Measurements from ENCODE around the gene DCAF6. TPM values are rescaled to one million over a fixed set of nuclear protein-coding genes. Genes with fewer than 3 reads are reported as not detected.

The DCAF6 gene
- polyA plus RNA-seq, 2 donors: 17.7 to 18.0 TPM

DNA sequence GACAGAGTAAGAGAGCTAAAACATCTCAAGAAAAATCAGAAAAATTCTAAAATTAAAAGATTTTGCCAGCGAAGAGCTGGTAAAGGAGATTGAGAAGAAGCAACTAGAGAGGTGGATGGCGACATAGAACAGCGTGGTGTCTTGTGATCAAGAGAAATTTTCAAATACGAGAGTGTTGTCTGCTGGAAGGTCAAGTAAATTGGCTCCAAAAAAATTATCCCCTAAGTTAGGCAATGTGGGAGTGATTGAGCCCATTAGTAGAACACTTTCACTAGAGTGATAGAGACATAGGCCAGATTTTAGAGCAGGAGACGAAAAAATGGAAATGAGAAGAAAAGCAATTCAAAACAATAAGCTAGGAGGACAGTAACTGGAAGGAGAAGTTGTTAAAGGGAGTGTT is 94.7 kb downstream of the DCAF6 start:
- Histone ChIP-seq H3K4me3 (ENCODE audit: low read depth in 1 of 2, low read length in 2 of 2) (no peak overlapping the region), H3K9me3 (ENCODE audit: control insufficient read depth in 2 of 2, insufficient read depth in 1 of 2, low read depth in 1 of 2, low read length in 1 of 2) (no peaks in the 10 kb centered on the region), H3K36me3 (ENCODE audit: control insufficient read depth in 2 of 2, insufficient read depth in 2 of 2, low read length in 1 of 2) (no peaks in the 10 kb centered on the region), H3K27me3 (ENCODE audit: control insufficient read depth in 1 of 2, insufficient read depth in 2 of 2, low read length in 2 of 2) (no peaks in the 10 kb centered on the region), H3K4me1 (ENCODE audit: control insufficient read depth in 2 of 2, insufficient read depth in 2 of 2, low read length in 1 of 2) (no peaks in the 10 kb centered on the region), H3K27ac (ENCODE audit: low read depth in 2 of 2, low read length in 1 of 2) (no peak overlapping the region)
- 96% methylated on average over 5 of the region's 5 CpGs for WGBS, 2 donors

DNA sequence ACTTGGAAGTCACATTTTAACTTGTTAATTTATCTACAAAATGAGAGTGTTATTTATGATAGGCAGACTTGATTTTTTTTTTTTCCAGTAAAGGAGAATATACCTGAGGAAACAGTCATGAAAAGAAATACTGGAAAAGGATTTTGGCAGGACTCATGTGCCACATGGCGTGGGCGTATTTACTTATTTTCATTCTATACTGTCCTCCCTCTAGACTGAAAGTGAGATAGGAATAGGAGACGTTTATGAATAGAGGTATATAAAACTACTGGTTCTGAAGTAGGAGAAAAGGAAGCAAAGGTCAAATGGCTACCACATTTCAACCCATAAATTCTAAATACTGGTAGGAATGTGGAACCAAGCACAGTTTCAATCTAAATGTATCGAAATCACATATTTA is 95.1 kb downstream of the DCAF6 start:
- H3K9me3 ChIP-seq (ENCODE audit: control insufficient read depth in 2 of 2, insufficient read depth in 1 of 2, low read depth in 1 of 2, low read length in 1 of 2): no peaks in the 10 kb centered on the region
- WGBS, 2 donors: 84 to 88% methylated on average over 4 of the region's 4 CpGs

GRCh38 chr1:168032029-168032428 is 95.5 kb downstream of the DCAF6 start:
- 79 to 85% methylated on average over 1 of the region's 1 CpG for WGBS, 2 donors
- no peak overlapping the region for H3K27ac ChIP-seq (ENCODE audit: low read depth in 2 of 2, low read length in 1 of 2)
- no peak overlapping the region for H3K4me3 ChIP-seq (ENCODE audit: low read depth in 1 of 2, low read length in 2 of 2)
- no peaks in the 10 kb centered on the region for H3K9me3 ChIP-seq (ENCODE audit: control insufficient read depth in 2 of 2, insufficient read depth in 1 of 2, low read depth in 1 of 2, low read length in 1 of 2)
- H3K36me3 ChIP-seq (ENCODE audit: control insufficient read depth in 2 of 2, insufficient read depth in 2 of 2, low read length in 1 of 2): no peaks in the 10 kb centered on the region
- no peaks in the 10 kb centered on the region for H3K4me1 ChIP-seq (ENCODE audit: control insufficient read depth in 2 of 2, insufficient read depth in 2 of 2, low read length in 1 of 2)
- H3K27me3 ChIP-seq (ENCODE audit: control insufficient read depth in 1 of 2, insufficient read depth in 2 of 2, low read length in 2 of 2): no peaks in the 10 kb centered on the region

More for the DNA sequence above, 95.1 kb downstream of the DCAF6 start:
- no peak overlapping the region for H3K4me3 ChIP-seq (ENCODE audit: low read depth in 1 of 2, low read length in 2 of 2)
- no peaks in the 10 kb centered on the region for H3K36me3 ChIP-seq (ENCODE audit: control insufficient read depth in 2 of 2, insufficient read depth in 2 of 2, low read length in 1 of 2)
- H3K4me1 ChIP-seq (ENCODE audit: control insufficient read depth in 2 of 2, insufficient read depth in 2 of 2, low read length in 1 of 2): no peaks in the 10 kb centered on the region
- H3K27me3 ChIP-seq (ENCODE audit: control insufficient read depth in 1 of 2, insufficient read depth in 2 of 2, low read length in 2 of 2): no peaks in the 10 kb centered on the region
- no peak overlapping the region for H3K27ac ChIP-seq (ENCODE audit: low read depth in 2 of 2, low read length in 1 of 2)

DNA sequence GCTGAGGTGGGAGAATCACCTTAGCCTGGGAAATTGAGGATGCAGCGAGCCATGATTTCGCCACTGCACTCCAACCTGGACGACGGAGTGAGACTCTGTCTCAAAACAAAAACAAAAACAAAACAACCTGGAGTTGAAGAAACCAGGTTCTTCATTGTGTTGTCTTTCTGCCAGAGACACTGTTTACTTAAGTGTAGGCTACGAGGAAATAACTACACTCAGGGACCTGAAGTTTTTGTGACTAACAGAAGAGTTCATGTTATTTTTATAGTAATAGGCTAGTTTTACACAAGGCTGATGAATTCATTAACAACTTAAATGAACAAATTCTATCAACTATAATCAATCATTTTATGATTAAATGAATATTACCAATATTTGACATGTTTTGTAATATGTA is 98.9 kb downstream of the DCAF6 start:
- Histone ChIP-seq H3K27me3 (ENCODE audit: control insufficient read depth in 1 of 2, insufficient read depth in 2 of 2, low read length in 2 of 2) (no peaks in the 10 kb centered on the region), H3K36me3 (ENCODE audit: control insufficient read depth in 2 of 2, insufficient read depth in 2 of 2, low read length in 1 of 2) (no peaks in the 10 kb centered on the region), H3K9me3 (ENCODE audit: control insufficient read depth in 2 of 2, insufficient read depth in 1 of 2, low read depth in 1 of 2, low read length in 1 of 2) (no peaks in the 10 kb centered on the region), H3K4me3 (ENCODE audit: low read depth in 1 of 2, low read length in 2 of 2) (no peak overlapping the region), H3K4me1 (ENCODE audit: control insufficient read depth in 2 of 2, insufficient read depth in 2 of 2, low read length in 1 of 2) (no peaks in the 10 kb centered on the region), H3K27ac (ENCODE audit: low read depth in 2 of 2, low read length in 1 of 2) (no peak overlapping the region)
- 91% methylated on average over 5 of the region's 5 CpGs for WGBS, 2 donors

- H3K9me3 ChIP-seq (ENCODE audit: control insufficient read depth in 2 of 2, insufficient read depth in 1 of 2, low read depth in 1 of 2, low read length in 1 of 2): no peaks in the 10 kb centered on the region
- no peak overlapping the region for H3K27ac ChIP-seq (ENCODE audit: low read depth in 2 of 2, low read length in 1 of 2)
- no peak overlapping the region for H3K4me3 ChIP-seq (ENCODE audit: low read depth in 1 of 2, low read length in 2 of 2)
- no peaks in the 10 kb centered on the region for H3K4me1 ChIP-seq (ENCODE audit: control insufficient read depth in 2 of 2, insufficient read depth in 2 of 2, low read length in 1 of 2)
- whole genome bisulfite sequencing, 2 donors: 97 to 98% methylated on average over 2 of the region's 2 CpGs
- peaks cover 0 to 2% of the 10 kb centered on the region in 2 donors for H3K36me3 ChIP-seq (ENCODE audit: control insufficient read depth in 2 of 2, insufficient read depth in 2 of 2, low read length in 1 of 2)
- no peaks in the 10 kb centered on the region for H3K27me3 ChIP-seq (ENCODE audit: control insufficient read depth in 1 of 2, insufficient read depth in 2 of 2, low read length in 2 of 2)
Observed at GRCh38 chr1:168042362-168042761, 105.9 kb downstream of the DCAF6 start.

GRCh38 chr1:168045311-168045710 is 108.8 kb downstream of the DCAF6 start:
- Histone ChIP-seq H3K4me1 (ENCODE audit: control insufficient read depth in 2 of 2, insufficient read depth in 2 of 2, low read length in 1 of 2) (no peaks in the 10 kb centered on the region), H3K36me3 (ENCODE audit: control insufficient read depth in 2 of 2, insufficient read depth in 2 of 2, low read length in 1 of 2) (peaks cover 0 to 2% of the 10 kb centered on the region in 2 donors), H3K9me3 (ENCODE audit: control insufficient read depth in 2 of 2, insufficient read depth in 1 of 2, low read depth in 1 of 2, low read length in 1 of 2) (no peaks in the 10 kb centered on the region), H3K27ac (ENCODE audit: low read depth in 2 of 2, low read length in 1 of 2) (no peak overlapping the region), H3K4me3 (ENCODE audit: low read depth in 1 of 2, low read length in 2 of 2) (no peak overlapping the region), H3K27me3 (ENCODE audit: control insufficient read depth in 1 of 2, insufficient read depth in 2 of 2, low read length in 2 of 2) (no peaks in the 10 kb centered on the region)
- WGBS, 2 donors: 93 to 94% methylated on average over 1 of the region's 1 CpG

DNA sequence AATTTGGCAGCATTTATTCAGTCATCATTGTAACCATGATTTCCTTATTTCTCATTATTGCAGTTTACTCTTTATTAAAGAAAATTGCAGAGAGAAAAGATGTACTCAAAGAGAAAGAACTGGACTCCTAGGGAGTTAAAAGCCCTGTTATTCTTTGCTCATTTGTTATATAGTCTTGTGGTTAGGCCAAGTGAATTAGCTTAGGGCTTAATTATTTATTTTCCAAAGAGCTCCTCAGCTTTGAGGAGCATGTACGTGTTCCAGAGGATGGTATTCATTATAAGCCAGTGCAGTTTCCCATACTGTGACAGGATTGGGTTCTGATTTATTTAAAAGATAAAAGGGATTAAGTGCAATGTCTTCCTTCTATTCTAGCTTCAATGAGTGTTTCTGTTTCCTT is 113.8 kb downstream of the DCAF6 start:
- H3K9me3 ChIP-seq (ENCODE audit: control insufficient read depth in 2 of 2, insufficient read depth in 1 of 2, low read depth in 1 of 2, low read length in 1 of 2): no peaks in the 10 kb centered on the region

DNA sequence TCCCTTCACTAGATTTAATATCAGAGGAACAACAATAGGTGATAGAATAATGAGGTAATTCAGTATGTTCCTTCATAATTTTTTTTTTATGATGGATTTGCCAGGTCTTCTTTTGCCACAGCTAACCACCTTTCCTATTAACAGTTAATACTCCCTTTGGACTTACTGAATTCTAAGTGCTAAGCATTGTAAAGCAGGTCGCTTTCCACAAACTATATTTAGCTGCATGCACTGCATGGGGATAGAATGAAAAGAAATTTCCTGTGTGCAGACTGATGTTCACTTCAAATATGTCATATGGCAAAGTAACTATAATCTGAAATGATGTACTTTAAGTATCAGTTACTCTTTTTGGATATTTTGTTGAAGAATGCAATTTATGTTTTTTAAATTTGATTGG is 114.4 kb downstream of the DCAF6 start:
- H3K36me3 ChIP-seq (ENCODE audit: control insufficient read depth in 2 of 2, insufficient read depth in 2 of 2, low read length in 1 of 2): peaks cover 0 to 2% of the 10 kb centered on the region in 2 donors
- 77% methylated on average over 1 of the region's 1 CpG for WGBS, 2 donors

More for the DNA sequence above, 113.8 kb downstream of the DCAF6 start:
- H3K27me3 ChIP-seq (ENCODE audit: control insufficient read depth in 1 of 2, insufficient read depth in 2 of 2, low read length in 2 of 2): no peaks in the 10 kb centered on the region
- no peak overlapping the region for H3K27ac ChIP-seq (ENCODE audit: low read depth in 2 of 2, low read length in 1 of 2)
- peaks cover 0 to 2% of the 10 kb centered on the region in 2 donors for H3K36me3 ChIP-seq (ENCODE audit: control insufficient read depth in 2 of 2, insufficient read depth in 2 of 2, low read length in 1 of 2)
- 65 to 83% methylated on average over 1 of the region's 1 CpG for WGBS, 2 donors
- H3K4me1 ChIP-seq (ENCODE audit: control insufficient read depth in 2 of 2, insufficient read depth in 2 of 2, low read length in 1 of 2): no peaks in the 10 kb centered on the region
- no peak overlapping the region for H3K4me3 ChIP-seq (ENCODE audit: low read depth in 1 of 2, low read length in 2 of 2)

DNA sequence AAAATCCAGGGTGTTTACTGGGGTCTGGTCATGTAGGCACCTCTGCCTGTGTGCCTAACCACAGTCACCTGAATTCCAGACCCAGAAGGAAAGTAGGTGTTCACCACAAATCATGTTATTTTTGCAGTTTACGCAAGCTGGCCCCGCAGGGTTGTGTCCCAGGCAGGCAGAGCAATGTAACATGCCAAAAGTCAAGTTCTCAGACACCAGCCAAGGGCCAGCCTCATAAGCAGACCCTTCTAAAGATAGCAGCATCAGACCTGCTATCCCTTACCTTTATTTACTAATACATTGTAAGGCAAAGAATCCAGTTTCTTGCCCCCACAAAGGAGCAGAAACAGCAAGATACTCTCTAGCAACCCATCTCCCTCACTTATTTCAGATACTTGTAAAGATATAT is 117.2 kb downstream of the DCAF6 start:
- Histone ChIP-seq H3K4me1 (ENCODE audit: control insufficient read depth in 2 of 2, insufficient read depth in 2 of 2, low read length in 1 of 2) (no peaks in the 10 kb centered on the region), H3K4me3 (ENCODE audit: low read depth in 1 of 2, low read length in 2 of 2) (no peak overlapping the region), H3K27me3 (ENCODE audit: control insufficient read depth in 1 of 2, insufficient read depth in 2 of 2, low read length in 2 of 2) (no peaks in the 10 kb centered on the region), H3K9me3 (ENCODE audit: control insufficient read depth in 2 of 2, insufficient read depth in 1 of 2, low read depth in 1 of 2, low read length in 1 of 2) (no peaks in the 10 kb centered on the region), H3K36me3 (ENCODE audit: control insufficient read depth in 2 of 2, insufficient read depth in 2 of 2, low read length in 1 of 2) (peaks cover 0 to 2% of the 10 kb centered on the region in 2 donors), H3K27ac (ENCODE audit: low read depth in 2 of 2, low read length in 1 of 2) (no peak overlapping the region)
- WGBS, 2 donors: 92 to 93% methylated on average over 2 of the region's 2 CpGs

More for the DNA sequence above, 114.4 kb downstream of the DCAF6 start:
- Histone ChIP-seq H3K4me1 (ENCODE audit: control insufficient read depth in 2 of 2, insufficient read depth in 2 of 2, low read length in 1 of 2) (no peaks in the 10 kb centered on the region), H3K4me3 (ENCODE audit: low read depth in 1 of 2, low read length in 2 of 2) (no peak overlapping the region), H3K27me3 (ENCODE audit: control insufficient read depth in 1 of 2, insufficient read depth in 2 of 2, low read length in 2 of 2) (no peaks in the 10 kb centered on the region), H3K27ac (ENCODE audit: low read depth in 2 of 2, low read length in 1 of 2) (no peak overlapping the region), H3K9me3 (ENCODE audit: control insufficient read depth in 2 of 2, insufficient read depth in 1 of 2, low read depth in 1 of 2, low read length in 1 of 2) (no peaks in the 10 kb centered on the region)

DNA sequence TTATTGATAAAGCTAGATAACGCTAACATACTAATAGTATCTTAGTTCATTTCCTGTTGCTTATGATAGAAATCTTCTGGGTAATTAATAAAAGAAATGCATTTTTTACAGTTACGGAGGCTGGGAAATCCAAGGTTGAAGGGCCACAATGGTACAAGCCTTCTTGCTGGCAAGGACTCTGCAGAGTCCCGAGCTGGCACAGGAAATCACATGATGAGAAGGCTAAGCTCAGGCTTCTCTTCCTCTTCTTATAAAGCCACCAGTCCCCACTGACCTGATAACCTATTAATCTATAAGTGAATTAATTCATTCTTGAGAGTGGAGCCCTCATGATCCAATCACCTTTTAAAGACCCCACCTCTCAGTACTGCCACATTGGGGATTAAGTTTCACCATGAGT is 117.6 kb downstream of the DCAF6 start:
- Histone ChIP-seq H3K27ac (ENCODE audit: low read depth in 2 of 2, low read length in 1 of 2) (no peak overlapping the region), H3K4me1 (ENCODE audit: control insufficient read depth in 2 of 2, insufficient read depth in 2 of 2, low read length in 1 of 2) (no peaks in the 10 kb centered on the region), H3K9me3 (ENCODE audit: control insufficient read depth in 2 of 2, insufficient read depth in 1 of 2, low read depth in 1 of 2, low read length in 1 of 2) (no peaks in the 10 kb centered on the region), H3K27me3 (ENCODE audit: control insufficient read depth in 1 of 2, insufficient read depth in 2 of 2, low read length in 2 of 2) (no peaks in the 10 kb centered on the region), H3K4me3 (ENCODE audit: low read depth in 1 of 2, low read length in 2 of 2) (no peak overlapping the region), H3K36me3 (ENCODE audit: control insufficient read depth in 2 of 2, insufficient read depth in 2 of 2, low read length in 1 of 2) (peaks cover 0 to 2% of the 10 kb centered on the region in 2 donors)
- WGBS, 2 donors: 78 to 80% methylated on average over 3 of the region's 3 CpGs
